ENCODE measurements around the gene IL15. TPM values are rescaled to one million over a fixed set of nuclear protein-coding genes. Genes with fewer than 3 reads are reported as not detected.

Gene IL15
- polyA plus RNA-seq, 2 of the 4 experiments (the other 2 are of a cell fraction), result 14.1 to 32.3 TPM

DNA sequence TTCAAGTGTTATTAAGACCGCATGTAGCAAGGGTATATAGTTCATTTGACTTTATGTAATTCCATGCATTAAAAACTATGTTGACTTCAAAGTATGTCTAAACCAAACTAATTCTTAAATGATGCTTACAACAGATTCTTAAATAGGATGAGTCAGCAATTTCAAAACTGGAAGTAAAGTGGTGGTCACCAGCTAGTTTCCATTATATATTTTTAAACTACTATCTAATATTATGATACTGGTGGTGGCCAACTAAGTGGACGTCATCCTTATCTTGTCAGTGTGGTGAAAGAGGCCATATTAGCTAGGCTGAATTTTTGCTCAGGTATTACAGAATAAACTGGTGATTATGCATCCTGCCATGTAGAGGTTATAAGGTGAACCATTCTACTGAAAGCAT is 1.2 kb downstream of the IL15 start:
- no peak for FAIRE-seq
- CTCF ChIA-PET, result interaction anchor here (0.9 to 1.2 kb wide), 2 partner anchors 10 to 12 kb away, joined by 3 read pairs; no protein-coding TSS in a partner anchor
- H3K4me1 ChIP-seq, result peaks cover 30% of the 10 kb centered on the region
- peak overlapping the region; percentile 90 to 100 for H3K27ac ChIP-seq
- DNase-seq (ENCODE audit: low read depth in 1 of 2, low spot score in 1 of 2), result no peak
- 5% methylated on average over 2 of the region's 2 CpGs for WGBS (ENCODE audit: missing lambda C conversion rate)
- TF ChIP-seq CHD2 (IDR thresholded peaks at IDR 0.05; ENCODE audit: low read length, partially characterized antibody) (no peak), RARB (CRISPR knock-in tag; IDR thresholded peaks at IDR 0.05) (no peak), FOXS1 (CRISPR knock-in tag; IDR thresholded peaks at IDR 0.05) (no peak), USF2 (IDR thresholded peaks at IDR 0.05) (no peak), TFCP2L1 (CRISPR knock-in tag; IDR thresholded peaks at IDR 0.05) (no peak), RNF2 (IDR thresholded peaks at IDR 0.05; ENCODE audit: borderline replicate concordance, low read depth) (no peak), MAFK (IDR thresholded peaks at IDR 0.05; ENCODE audit: partially characterized antibody) (peak; percentile 99), NR3C1 (IDR thresholded peaks at IDR 0.05) (no peak), NFE2L2 (conservative IDR thresholded peaks at IDR 0.05; ENCODE audit: low read length) (peak; percentile 71)
- TF ChIP-seq, protein P1, sequence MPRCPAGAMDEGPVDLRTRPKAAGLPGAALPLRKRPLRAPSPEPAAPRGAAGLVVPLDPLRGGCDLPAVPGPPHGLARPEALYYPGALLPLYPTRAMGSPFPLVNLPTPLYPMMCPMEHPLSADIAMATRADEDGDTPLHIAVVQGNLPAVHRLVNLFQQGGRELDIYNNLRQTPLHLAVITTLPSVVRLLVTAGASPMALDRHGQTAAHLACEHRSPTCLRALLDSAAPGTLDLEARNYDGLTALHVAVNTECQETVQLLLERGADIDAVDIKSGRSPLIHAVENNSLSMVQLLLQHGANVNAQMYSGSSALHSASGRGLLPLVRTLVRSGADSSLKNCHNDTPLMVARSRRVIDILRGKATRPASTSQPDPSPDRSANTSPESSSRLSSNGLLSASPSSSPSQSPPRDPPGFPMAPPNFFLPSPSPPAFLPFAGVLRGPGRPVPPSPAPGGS (IDR thresholded peaks at IDR 0.05), result no peak
- peak overlapping the region; percentile 95 for H3K4me2 ChIP-seq
- peak overlapping the region; percentile 86 for H3K4me3 ChIP-seq
- peak in 1 of 2 experiments; percentile 7; a peak in 1 of 6 replicates for ATAC-seq
- POLR2A ChIA-PET, result interaction anchor here (1.1 to 1.2 kb wide), 2 partner anchors 66 to 287 kb away, joined by 3 to 4 read pairs; no protein-coding TSS in a partner anchor
- H3K9me3 ChIP-seq, result no peaks in the 10 kb centered on the region

DNA sequence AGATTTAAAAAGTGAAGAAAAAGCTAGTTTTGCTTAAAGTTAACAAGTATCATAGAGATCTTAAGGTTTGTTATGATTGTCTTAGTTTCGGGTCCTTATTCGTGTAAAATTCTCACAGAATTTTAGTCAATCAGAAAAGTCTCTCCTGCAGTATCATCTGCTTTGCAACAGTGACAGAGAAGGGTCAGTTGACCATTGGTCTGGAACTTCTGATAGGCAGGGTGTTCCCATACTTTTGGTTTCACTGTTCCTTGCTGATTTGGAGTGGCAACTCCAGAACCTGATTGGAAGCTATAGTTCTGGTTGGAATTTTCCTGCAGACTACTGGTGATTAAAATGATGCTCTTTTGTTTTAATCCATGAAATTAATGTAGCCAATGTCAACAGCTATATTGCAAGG is 1.8 kb downstream of the IL15 start:
- CTCF ChIA-PET, result no interaction called here
- peak overlapping the region; percentile 95 for H3K4me2 ChIP-seq

GRCh38 chr4:141640696-141641095 is 4.3 kb downstream of the IL15 start:
- WGBS (ENCODE audit: missing lambda C conversion rate), result 84% methylated on average over 3 of the region's 3 CpGs
- FAIRE-seq, result no peak

More for the DNA sequence above, 1.8 kb downstream of the IL15 start:
- FAIRE-seq (no peak), ATAC-seq (no peak), DNase-seq (ENCODE audit: low read depth in 1 of 2, low spot score in 1 of 2) (no peak)
- POLR2A ChIA-PET, result no interaction called here
- 0% methylated on average over 2 of the region's 2 CpGs for WGBS (ENCODE audit: missing lambda C conversion rate)
- Histone ChIP-seq H3K4me3 (peak overlapping the region; percentile 86), H3K9me3 (no peaks in the 10 kb centered on the region), H3K27ac (peak overlapping the region; percentile 90 to 100), H3K4me1 (peaks cover 36% of the 10 kb centered on the region)
- TF ChIP-seq ESRRA (IDR thresholded peaks at IDR 0.05; ENCODE audit: borderline replicate concordance, low read length), result no peak
- no peak for TF ChIP-seq TFCP2L1 (CRISPR knock-in tag; IDR thresholded peaks at IDR 0.05)
- TF ChIP-seq GATA3 (IDR thresholded peaks at IDR 0.05; ENCODE audit: borderline replicate concordance), result no peak

More at GRCh38 chr4:141640696-141641095, 4.3 kb downstream of the IL15 start:
- H3K4me3 ChIP-seq, result peak overlapping the region; percentile 86; the same call in 1 of the 3 replicates
- H3K4me1 ChIP-seq, result peaks cover 59% of the 10 kb centered on the region
- H3K27ac ChIP-seq, result peak overlapping the region; percentile 90 to 100
- no peak for TF ChIP-seq SREBF2 (IDR thresholded peaks at IDR 0.05)
- no peak for TF ChIP-seq NFE2L2 (conservative IDR thresholded peaks at IDR 0.05; ENCODE audit: low read length)
- TF ChIP-seq CBX8 (IDR thresholded peaks at IDR 0.05), result no peak
- TF ChIP-seq CEBPB (IDR thresholded peaks at IDR 0.05), result no peak
- no peak for TF ChIP-seq USF2 (IDR thresholded peaks at IDR 0.05)
- no peak for TF ChIP-seq PHF8 (IDR thresholded peaks at IDR 0.05; ENCODE audit: borderline replicate concordance, low read depth)
- TF ChIP-seq RCOR1 (IDR thresholded peaks at IDR 0.05; ENCODE audit: low read depth, low read length), result no peak
- TF ChIP-seq CTCF (IDR thresholded peaks at IDR 0.05), result no peak
- no peak for TF ChIP-seq GATA3 (IDR thresholded peaks at IDR 0.05; ENCODE audit: borderline replicate concordance)
- no peak for TF ChIP-seq ZC3H11A (IDR thresholded peaks at IDR 0.05)
- no peak for TF ChIP-seq CHD4 (IDR thresholded peaks at IDR 0.05; ENCODE audit: borderline replicate concordance)
- TF ChIP-seq HMGXB4 (CRISPR knock-in tag; IDR thresholded peaks at IDR 0.05; ENCODE audit: borderline replicate concordance), result no peak
- TF ChIP-seq NPAS2 (CRISPR knock-in tag; IDR thresholded peaks at IDR 0.05; ENCODE audit: borderline replicate concordance), result no peak
- TF ChIP-seq, protein P2, sequence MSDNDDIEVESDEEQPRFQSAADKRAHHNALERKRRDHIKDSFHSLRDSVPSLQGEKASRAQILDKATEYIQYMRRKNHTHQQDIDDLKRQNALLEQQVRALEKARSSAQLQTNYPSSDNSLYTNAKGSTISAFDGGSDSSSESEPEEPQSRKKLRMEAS (IDR thresholded peaks at IDR 0.05), result no peak
- ATAC-seq (no peak), DNase-seq (ENCODE audit: low read depth in 1 of 2, low spot score in 1 of 2) (no peak)
- H3K9me3 ChIP-seq, result no peaks in the 10 kb centered on the region
- ChIA-PET CTCF (no interaction called here), POLR2A (no interaction called here)
- peak overlapping the region; percentile 95 for H3K4me2 ChIP-seq

All from A549 (cell line).